Measurements from ENCODE around the gene ACTN3. TPM values are rescaled to one million over a fixed set of nuclear protein-coding genes. Genes with fewer than 3 reads are reported as not detected.

The ACTN3 gene
- total RNA-seq = not detected

DNA sequence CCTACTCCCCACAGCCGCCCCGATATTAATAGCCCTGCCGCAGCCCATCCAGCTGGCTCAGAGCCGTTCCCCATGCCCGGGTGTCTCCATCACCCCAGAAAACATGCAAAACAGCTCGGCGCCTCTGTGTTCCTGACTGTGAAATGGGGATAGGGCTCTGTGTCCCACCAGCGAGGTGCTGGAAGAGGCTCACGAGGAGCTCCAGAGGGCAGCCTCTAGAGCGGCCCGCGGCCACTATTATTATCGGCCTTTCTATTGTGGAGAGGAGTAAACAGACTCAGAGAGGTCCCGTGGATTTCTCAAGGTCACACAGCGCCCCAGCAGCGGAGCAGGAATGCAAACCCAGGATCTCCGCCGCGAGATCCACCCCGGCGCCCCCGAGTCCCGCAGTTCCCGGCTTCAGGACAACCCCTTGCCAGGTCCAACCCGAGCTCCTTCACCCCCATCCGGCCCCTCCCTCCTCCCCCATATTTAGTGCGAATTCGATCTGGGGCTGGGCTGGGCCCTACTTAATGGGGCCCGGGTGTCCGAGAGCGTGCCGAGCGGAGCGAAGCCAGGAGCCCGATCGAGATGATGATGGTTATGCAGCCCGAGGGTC, at the start of gene ACTN3:
Gene ACTN3, plus strand, starts transcription at position 536 of the 598 bp plus-strand sequence. Its CDS starts 35 bp downstream, at position 571.
- peak within 1 kb of the TSS; percentile 57 to 87 (median 84) for H3K27ac ChIP-seq
- H3K36me3 ChIP-seq = peaks cover 0 to 23% of the 10 kb centered on the region in 2 donors
- H3K27me3 ChIP-seq = no peaks in the 10 kb centered on the region
- peak; percentile 26 for ATAC-seq
- 0 to 5% methylated on average over 4 to 7 of the region's 37 CpGs for WGBS, 2 donors (ENCODE audit: low coverage in 1 of 2)
- peak within 1 kb of the TSS; percentile 84 to 91 for H3K4me3 ChIP-seq
- peaks cover 3 to 58% (median 18%) of the 10 kb centered on the region in 3 donors for H3K4me1 ChIP-seq
- TF ChIP-seq POLR2AphosphoS5 (IDR thresholded peaks at IDR 0.05) (no peak), POLR2A (IDR thresholded peaks at IDR 0.05) (no peak), CTCF (IDR thresholded peaks at IDR 0.05) (no peak), EP300 (IDR thresholded peaks at IDR 0.05) (no peak)
- no peaks in the 10 kb centered on the region for H3K9me3 ChIP-seq

GRCh38 chr11:66497206-66497605, 49.5 kb upstream of the ACTN3 start:
- TF ChIP-seq POLR2A (IDR thresholded peaks at IDR 0.05) (no peak), CTCF (IDR thresholded peaks at IDR 0.05) (no peak), POLR2AphosphoS5 (IDR thresholded peaks at IDR 0.05) (no peak), EP300 (IDR thresholded peaks at IDR 0.05) (no peak)
- Histone ChIP-seq H3K27me3 (no peaks in the 10 kb centered on the region), H3K36me3 (peaks cover 0 to 88% of the 10 kb centered on the region in 2 donors), H3K4me3 (no peak overlapping the region), H3K9me3 (no peaks in the 10 kb centered on the region), H3K4me1 (no peaks in the 10 kb centered on the region), H3K27ac (no peak overlapping the region)
- no CpG with 5 or more reads among the region's 16 CpGs for whole genome bisulfite sequencing, 2 donors (ENCODE audit: low coverage in 1 of 2)
- ATAC-seq = no peak

DNA sequence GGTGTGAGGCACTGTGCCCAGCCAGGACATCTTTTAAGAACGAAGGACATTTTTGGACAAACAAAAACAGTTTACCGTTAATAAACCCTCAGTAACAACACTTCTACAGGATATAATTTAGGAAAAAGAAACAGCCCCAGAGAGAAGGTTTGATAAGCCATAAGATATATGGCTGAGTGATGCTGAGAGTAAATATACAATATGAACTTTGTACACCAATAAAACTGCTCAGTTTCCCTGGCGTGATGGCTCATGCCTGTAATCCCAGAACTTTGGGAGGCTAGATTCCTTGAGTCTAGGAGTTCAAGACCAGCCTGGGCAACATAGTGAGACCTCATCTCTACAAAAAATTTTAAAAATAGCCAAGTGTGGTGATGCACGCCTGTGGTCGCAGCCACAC, 48.2 kb upstream of the ACTN3 start:
- H3K27ac ChIP-seq = no peak overlapping the region

DNA sequence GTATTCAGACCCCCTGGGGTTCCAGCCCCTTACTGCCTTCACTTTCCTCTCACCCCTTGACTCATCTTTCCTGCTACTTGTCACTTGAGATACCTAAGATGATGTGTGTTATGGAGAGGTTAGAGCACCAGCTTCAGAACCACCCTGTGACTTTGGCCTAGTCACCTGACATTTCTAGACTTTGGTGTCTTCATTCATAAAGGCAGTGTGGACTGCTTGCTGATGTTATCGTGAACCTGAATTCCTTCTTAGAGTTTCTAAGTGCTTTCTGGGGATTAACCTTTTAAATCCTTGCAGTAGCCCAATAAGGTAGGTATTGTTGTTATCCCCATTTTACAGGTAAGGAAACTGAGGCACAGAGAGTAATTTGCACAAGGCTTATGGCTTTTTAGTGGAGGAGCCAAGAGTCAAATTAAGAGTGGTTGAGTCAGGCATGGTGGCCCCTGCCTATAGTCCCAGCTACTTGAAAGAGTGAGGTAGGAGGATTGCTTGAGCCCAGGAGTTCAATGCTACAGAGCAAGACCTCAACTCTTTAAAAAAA, 41.4 kb upstream of the ACTN3 start:
- Histone ChIP-seq H3K27me3 (no peaks in the 10 kb centered on the region), H3K27ac (no peak overlapping the region), H3K36me3 (peaks cover 0 to 44% of the 10 kb centered on the region in 2 donors), H3K4me3 (no peak overlapping the region), H3K9me3 (no peaks in the 10 kb centered on the region), H3K4me1 (peaks cover 0 to 4% (median 0%) of the 10 kb centered on the region in 3 donors)
- no peak for ATAC-seq
- no CpG with 5 or more reads among the region's 1 CpG for WGBS, 2 donors (ENCODE audit: low coverage in 1 of 2)
- TF ChIP-seq POLR2A (IDR thresholded peaks at IDR 0.05) = no peak
- TF ChIP-seq CTCF (IDR thresholded peaks at IDR 0.05) = no peak
- TF ChIP-seq EP300 (IDR thresholded peaks at IDR 0.05) = no peak
- no peak for TF ChIP-seq POLR2AphosphoS5 (IDR thresholded peaks at IDR 0.05)

More for the DNA sequence above, 48.2 kb upstream of the ACTN3 start:
- WGBS, 2 donors (ENCODE audit: low coverage in 1 of 2) = 90 to 100% methylated on average over 2 to 5 of the region's 5 CpGs
- no peaks in the 10 kb centered on the region for H3K4me1 ChIP-seq
- no peak overlapping the region for H3K4me3 ChIP-seq
- H3K36me3 ChIP-seq = peaks cover 0 to 84% of the 10 kb centered on the region in 2 donors
- no peaks in the 10 kb centered on the region for H3K9me3 ChIP-seq
- no peaks in the 10 kb centered on the region for H3K27me3 ChIP-seq
- no peak for TF ChIP-seq EP300 (IDR thresholded peaks at IDR 0.05)
- ATAC-seq = no peak

- peaks cover 0 to 38% of the 10 kb centered on the region in 2 donors for H3K36me3 ChIP-seq
- no peak for TF ChIP-seq CTCF (IDR thresholded peaks at IDR 0.05)
- 20 to 63% methylated on average over 1 to 7 of the region's 7 CpGs for WGBS, 2 donors (ENCODE audit: low coverage in 1 of 2)
- H3K27me3 ChIP-seq = no peaks in the 10 kb centered on the region
- no peak overlapping the region for H3K4me3 ChIP-seq
- peaks cover 0 to 22% (median 7%) of the 10 kb centered on the region in 3 donors for H3K4me1 ChIP-seq
- no peaks in the 10 kb centered on the region for H3K9me3 ChIP-seq
- ATAC-seq = no peak
- no peak overlapping the region for H3K27ac ChIP-seq
Observed at GRCh38 chr11:66509131-66509561, 37.6 kb upstream of the ACTN3 start.
